WI38 (cell line): ENCODE results near the gene TNFRSF17.
"Not testable (repeated sequence)": the region's sequence is repeated elsewhere in the genome, so short reads cannot be mapped to it uniquely, and the experiment has no call there.

Experiments used
- H3K4me3 ChIP-seq: 2 replicates; pipeline ENCODE4 v1.5.1; 2011; ENCODE audit warnings: low read depth, mild to moderate bottlenecking, control low read depth, low read length
- TF ChIP-seq, protein P1 (sequence below): IDR thresholded peaks from 2 replicates; pipeline ENCODE4 v1.5.1; 2012; ENCODE audit warnings: low read depth, mild to moderate bottlenecking, control low read depth, low read length

Gene TNFRSF17

GRCh38 chr16:11949527-11949926, 15.5 kb upstream of the TNFRSF17 start:
- TF ChIP-seq, protein P1, sequence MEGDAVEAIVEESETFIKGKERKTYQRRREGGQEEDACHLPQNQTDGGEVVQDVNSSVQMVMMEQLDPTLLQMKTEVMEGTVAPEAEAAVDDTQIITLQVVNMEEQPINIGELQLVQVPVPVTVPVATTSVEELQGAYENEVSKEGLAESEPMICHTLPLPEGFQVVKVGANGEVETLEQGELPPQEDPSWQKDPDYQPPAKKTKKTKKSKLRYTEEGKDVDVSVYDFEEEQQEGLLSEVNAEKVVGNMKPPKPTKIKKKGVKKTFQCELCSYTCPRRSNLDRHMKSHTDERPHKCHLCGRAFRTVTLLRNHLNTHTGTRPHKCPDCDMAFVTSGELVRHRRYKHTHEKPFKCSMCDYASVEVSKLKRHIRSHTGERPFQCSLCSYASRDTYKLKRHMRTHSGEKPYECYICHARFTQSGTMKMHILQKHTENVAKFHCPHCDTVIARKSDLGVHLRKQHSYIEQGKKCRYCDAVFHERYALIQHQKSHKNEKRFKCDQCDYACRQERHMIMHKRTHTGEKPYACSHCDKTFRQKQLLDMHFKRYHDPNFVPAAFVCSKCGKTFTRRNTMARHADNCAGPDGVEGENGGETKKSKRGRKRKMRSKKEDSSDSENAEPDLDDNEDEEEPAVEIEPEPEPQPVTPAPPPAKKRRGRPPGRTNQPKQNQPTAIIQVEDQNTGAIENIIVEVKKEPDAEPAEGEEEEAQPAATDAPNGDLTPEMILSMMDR: peak; percentile 45
- no peak overlapping the region for H3K4me3 ChIP-seq

DNA sequence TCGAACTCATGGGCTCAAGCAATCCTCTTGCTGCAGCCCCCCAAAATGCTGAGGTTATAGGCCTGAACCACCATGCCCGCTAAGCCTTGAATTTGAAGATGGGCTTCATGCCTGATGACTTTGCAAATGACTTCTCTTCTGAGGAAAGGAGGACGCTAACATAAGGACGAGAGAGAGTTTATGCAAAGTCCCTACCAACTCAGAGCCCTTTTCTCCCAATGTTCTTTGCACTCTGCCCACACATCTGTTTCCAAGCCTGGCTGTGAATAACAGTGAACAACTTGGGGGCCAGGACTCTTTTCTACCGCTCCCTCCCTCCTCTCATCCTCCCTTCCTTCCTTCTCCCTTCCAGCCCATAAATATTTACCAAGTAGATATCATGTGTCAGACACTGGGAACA, 14.6 kb upstream of the TNFRSF17 start:
- TF ChIP-seq, protein P1: no peak
- H3K4me3 ChIP-seq: no peak overlapping the region

DNA sequence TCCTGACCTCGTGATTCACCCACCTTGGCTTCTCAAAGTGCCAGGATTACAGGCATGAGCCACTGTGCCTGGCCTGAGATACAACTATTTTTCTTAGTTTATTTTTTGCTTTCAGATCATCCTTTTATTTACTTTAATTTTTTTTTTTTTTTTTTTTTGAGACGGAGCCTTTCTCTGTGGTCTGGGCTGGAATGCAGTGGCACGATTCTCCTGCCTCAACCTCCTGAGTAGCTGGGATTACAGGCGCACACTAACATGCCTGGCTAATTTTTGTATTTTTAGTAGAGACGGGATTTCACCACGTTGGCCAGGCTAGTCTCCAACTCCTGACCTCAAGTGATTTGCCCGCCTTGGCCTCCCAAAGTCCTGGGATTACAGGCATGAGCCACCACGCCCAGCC, 11.4 kb upstream of the TNFRSF17 start:
- H3K4me3 ChIP-seq: not testable (repeated sequence)

DNA sequence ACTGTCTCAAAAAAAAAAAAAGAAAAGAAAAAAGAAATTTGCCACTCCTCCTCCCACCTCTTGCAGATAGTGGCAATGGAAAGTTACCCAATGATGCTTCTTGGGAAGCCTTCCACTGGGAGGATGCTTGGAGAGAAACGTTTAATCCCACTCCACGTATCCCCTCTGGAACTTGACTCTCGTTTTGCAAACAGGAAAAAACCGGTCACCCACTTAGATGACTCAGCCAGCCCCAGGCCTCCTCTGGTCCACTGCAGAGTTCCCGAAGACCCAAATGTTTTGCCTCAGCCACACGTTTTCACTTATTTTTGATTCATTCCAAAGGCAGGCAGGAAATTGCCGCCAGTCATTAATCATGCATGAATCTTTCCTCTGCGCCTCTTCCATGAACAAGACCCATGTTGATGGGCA, 9.3 kb upstream of the TNFRSF17 start:
- TF ChIP-seq, protein P1: no peak
- no peak overlapping the region for H3K4me3 ChIP-seq

- no peak overlapping the region for H3K4me3 ChIP-seq
- TF ChIP-seq, protein P1: no peak
These were observed 8.5 kb upstream of the TNFRSF17 start for GRCh38 chr16:11956558-11956957.

DNA sequence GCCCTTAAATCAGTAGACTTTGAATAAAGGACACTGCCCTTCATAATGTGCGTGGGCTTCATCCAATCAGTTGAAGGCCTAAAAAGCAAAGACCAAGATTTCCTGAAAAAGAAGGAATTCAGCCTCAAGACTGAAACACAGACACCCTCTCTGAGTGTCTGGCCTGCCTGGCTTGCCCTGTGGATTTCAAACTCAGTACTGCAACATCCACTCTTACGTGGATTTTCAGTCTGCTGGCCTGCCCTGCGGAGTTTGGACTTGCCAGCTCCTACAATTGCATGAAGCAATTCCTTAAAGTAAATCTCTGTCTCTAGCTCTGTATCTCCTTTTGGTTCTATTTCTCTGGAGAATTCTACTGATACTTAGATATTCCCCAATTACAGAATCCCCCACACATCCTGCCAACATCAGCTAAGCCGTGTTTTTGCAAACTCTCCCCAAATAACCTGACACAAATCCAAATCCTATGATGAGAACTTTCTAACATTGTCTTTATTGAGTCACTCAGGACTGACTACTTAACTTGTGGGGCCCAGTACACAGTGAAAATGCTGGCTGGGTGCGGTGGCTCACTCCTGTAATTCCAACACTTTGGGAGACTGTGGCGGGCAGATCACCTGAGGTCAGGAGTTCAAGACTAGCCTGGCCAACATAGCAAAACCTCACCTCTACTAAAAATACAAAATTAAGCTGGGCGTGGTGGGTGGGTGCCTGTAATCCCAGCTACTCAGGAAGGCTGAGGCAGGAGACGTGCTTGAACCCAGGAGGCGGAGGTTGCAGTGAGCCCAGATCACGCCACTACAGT, 7.2 kb upstream of the TNFRSF17 start:
- H3K4me3 ChIP-seq: no peak overlapping the region
- TF ChIP-seq, protein P1: no peak

GRCh38 chr16:11962457-11962856, 2.6 kb upstream of the TNFRSF17 start:
- not testable (repeated sequence) for H3K4me3 ChIP-seq

GRCh38 chr16:11962978-11963377, 2.0 kb upstream of the TNFRSF17 start:
- H3K4me3 ChIP-seq: not testable (repeated sequence)

DNA sequence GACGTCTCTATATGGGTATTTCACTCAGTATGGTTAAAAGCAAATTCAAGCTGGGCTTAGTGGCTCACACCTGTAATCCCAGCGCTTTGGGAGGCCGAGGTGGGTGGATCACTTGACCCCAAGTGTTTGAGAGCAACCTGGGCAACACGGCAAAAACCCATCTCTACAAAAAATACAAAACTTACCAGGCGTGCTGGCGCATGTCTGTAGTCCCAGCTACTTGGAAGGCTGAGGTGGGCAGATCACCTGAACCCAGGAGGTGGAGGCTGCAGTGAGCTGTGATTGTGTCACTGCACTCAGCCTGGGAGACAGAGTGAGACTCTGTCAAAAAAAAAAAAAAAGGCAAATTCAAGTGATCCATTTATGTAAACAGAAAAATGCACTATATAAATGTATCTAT, 1.3 kb upstream of the TNFRSF17 start:
- TF ChIP-seq, protein P1: no peak
- no peak overlapping the region for H3K4me3 ChIP-seq
